KBM-7 (cell line): ENCODE measurements around the gene ADSL.
A peak's percentile ranks its signal among the peaks of the same experiment; 100 is the strongest.

Experiments used
- DNase-seq: peaks from one replicate; pipeline ENCODE4 v3.0.0-alpha.2; 2015
- in situ Hi-C: fragments of 300-500 bp; cut with MboI; formaldehyde crosslinking; loops from 2 replicates; pipeline ENCODE4 v1.14.3; 2020; ENCODE audit warnings: low sequenced_read_pairs, low pct_unique_long_range_greater_than_20kb, mixed read lengths

The ADSL gene

DNA sequence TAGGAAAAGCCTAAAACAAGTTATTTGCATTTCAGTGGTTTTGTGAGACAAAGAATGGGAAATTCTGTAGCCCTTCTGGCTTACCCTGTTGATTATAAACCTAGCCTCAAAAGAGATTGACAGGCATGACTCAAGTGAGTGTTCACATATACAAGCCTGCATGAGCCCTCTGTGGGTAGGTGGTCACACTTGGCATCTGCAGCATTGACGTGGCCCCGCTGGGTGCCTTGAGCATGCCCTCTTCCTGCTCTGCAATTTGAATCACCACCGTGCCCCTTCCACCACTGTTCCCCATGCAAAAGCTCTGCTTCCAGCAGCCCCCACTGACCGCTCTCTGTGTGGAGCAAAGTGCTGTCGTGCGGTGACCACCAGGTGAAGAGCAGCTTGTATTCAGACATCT, 21.0 kb upstream of the ADSL start:
- no peak for DNase-seq
- in situ Hi-C loops: loop anchor here (25.0 kb wide), 1 partner anchor 788 kb away; the partner anchor contains the start of gene RPS19BP1

- no peak for DNase-seq
- in situ Hi-C loops: loop anchor here (25.0 kb wide), 1 partner anchor 790 kb away; the partner anchor contains the start of gene RPS19BP1
Observed at GRCh38 chr22:40326905-40327735, 19.2 kb upstream of the ADSL start.

DNA sequence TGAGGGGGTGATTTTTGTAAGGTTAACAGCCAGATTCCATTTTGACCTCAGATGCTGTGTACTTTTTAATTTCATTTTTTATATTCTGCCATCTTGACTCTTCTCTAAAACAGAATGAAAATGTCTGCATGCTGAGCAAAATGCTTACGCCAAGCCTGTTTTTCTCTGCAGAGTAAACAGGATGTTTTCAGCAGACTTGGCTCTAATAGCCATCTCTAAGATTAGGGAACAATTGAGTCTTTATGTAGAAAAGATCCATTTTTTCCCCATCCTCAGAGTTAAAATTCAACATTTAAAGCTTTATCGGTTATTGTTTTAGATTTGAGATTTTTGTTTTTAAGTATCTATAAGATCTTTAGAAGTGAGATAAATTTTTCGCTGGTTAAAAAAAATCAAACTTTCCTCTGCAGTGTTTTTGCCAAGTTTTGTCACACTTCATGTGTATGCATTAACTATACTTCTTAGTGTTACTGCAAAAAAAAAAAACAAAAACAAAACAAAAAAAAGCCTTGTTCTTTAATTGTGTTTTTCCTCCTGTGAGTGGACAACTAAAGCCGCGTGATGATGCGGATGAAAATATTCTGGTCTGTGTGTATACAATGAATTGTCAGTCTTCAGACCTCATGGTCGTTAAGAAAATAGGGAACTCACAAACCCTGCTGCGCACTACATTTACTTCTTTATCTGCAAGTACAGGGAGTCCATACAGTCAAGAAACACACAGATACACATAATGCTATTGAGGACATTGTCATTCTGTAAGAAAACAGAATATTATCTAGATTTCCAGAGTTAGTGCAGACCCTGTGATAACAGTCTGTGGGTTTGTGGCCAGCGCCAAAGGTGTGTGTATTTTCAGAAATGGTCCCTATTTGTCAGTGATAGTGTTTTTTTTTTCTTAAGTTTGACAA, 17.5 kb upstream of the ADSL start:
- in situ Hi-C loops: loop anchor here (25.0 kb wide), 1 partner anchor 792 kb away; the partner anchor contains the start of gene RPS19BP1
- DNase-seq: peak; percentile 35

- no peak for DNase-seq
- in situ Hi-C loops: loop anchor here (25.0 kb wide), 1 partner anchor 792 kb away; the partner anchor contains the start of gene RPS19BP1
Observed at GRCh38 chr22:40329466-40329865, 16.8 kb upstream of the ADSL start.

DNA sequence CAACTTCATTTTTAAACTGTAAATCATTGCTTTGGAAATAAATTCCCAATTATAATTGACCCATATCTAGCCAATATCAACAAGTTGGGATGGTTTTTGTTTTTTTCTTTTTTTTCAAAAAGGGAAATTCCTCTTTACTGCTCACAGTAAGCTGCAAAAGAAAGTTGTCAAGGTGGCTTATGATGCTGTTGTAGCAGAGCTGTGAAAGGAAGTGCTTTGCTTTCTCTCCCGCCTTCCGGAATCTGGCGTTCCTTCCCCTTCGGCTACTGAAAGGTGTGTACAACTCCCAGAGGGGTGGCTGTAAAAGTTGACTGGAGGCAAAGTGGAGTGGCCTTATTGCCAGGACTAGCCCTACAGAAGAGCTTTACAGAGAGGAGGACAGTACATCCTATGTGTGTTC, 16.2 kb upstream of the ADSL start:
- no peak for DNase-seq
- in situ Hi-C loops: loop anchor here (25.0 kb wide), 1 partner anchor 793 kb away; the partner anchor contains the start of gene RPS19BP1

DNA sequence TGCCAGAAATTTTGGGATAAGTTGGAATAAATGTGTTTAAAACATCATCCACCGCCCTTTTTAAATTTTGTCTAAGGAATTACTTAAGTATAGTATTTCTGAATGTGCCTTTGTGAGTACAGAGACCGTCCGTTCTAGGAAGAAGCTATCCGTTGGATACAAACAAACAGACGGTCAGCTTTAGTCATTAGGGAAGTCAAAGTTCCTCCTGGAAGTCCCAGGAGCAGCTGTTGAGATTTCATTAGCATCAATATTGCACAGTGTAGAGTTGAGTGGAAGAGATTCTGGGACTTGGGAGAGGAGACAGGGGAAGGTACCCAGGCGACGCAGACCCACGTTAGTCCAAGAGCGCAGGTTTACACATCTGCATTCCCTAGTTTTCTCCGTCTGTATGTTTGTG, 15.7 kb upstream of the ADSL start:
- in situ Hi-C loops: loop anchor here (25.0 kb wide), 1 partner anchor 793 kb away; the partner anchor contains the start of gene RPS19BP1
- no peak for DNase-seq

DNA sequence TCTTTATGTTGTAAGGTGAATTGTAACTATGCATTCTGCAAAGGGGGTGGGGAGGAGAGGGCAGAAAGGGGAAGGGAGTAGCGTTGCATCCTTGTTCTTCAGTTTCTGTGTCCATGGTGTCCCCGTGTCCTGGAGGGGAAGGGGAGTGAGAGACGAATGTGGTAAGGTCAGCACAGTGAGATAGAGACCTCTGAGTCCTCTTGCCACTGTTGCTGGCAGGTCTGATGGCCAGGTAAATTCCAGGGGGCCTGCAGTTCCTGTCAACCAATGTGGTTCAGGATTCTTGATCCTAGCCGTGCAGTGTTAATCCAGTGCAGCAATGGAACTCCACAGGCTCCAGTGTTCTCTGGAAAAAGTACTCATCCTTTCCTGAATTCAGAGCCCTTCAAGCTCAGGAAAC, 14.6 kb upstream of the ADSL start:
- in situ Hi-C loops: loop anchor here (25.0 kb wide), 1 partner anchor 794 kb away; the partner anchor contains the start of gene RPS19BP1
- DNase-seq: no peak

DNA sequence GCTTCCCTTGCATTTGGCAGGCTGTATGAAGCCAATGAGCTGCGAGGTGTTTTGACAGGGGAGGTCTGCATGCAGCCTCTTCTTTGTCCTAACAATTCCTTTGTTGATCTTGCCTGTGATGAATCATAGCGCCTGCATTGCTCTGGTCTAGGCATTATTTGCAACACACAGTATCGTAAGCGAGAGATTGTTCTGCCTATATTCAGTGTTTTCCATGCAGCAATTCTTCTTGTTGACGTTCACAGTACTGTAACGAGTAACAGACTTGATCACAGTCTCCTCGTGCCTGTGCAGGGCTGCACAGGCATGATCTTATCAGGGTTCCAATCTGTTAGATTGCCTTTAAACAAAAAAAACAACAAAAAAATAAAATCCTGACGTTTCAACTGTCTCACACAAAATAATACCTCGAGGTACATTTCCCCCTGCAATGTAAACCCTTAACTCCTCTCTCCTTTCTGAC, 13.9 kb upstream of the ADSL start:
- in situ Hi-C loops: loop anchor here (25.0 kb wide), 1 partner anchor 795 kb away; the partner anchor contains the start of gene RPS19BP1
- DNase-seq: no peak

DNA sequence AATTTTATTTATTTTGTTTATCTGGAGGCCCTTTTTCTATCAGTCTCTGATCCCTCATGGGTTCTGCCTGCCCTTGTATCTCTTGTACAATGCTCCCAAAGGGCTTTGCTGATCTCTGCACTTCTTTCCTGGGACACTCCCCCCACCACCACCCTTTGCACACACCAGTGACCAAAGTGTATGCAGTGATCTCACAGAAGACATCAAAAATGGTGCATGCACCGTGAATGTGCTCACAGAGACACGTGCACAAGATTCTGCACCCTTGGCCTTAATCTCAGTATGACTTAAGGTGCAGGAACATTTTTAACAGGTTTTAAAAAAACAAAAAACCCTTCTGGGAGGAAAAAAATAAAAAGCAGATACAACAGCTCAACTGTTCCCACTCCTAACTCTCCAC, 12.2 kb upstream of the ADSL start:
- in situ Hi-C loops: loop anchor here (25.0 kb wide), 1 partner anchor 797 kb away; the partner anchor contains the start of gene RPS19BP1
- no peak for DNase-seq

- in situ Hi-C loops: loop anchor here (25.0 kb wide), 1 partner anchor 798 kb away; the partner anchor contains the start of gene RPS19BP1
- peak; percentile 67 for DNase-seq
Observed at GRCh38 chr22:40334899-40335298, 11.4 kb upstream of the ADSL start.

DNA sequence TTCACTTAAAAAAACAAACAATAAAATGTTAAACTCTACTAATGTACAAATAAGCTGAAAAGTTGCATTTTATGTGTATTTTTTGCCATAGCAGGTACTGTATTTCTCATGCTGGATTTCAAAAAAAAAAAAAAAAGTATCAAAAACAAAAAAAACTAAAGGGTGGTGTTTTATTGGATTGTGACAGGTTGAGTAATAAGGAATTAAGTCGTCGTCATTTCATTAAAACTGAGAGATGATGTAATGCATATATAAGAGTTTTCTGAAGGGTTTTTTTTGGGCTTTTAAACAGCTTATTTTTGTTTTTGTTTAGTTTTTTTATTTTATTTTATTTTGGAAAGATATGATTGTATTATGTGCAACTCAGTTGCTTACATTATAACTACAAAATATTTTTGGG, 10.9 kb upstream of the ADSL start:
- no peak for DNase-seq

GRCh38 chr22:40340044-40340443, 6.3 kb upstream of the ADSL start:
- no peak for DNase-seq
- in situ Hi-C loops: loop anchor here (25.0 kb wide), 1 partner anchor 803 kb away; the partner anchor contains the start of gene RPS19BP1

More for the DNA sequence above, 10.9 kb upstream of the ADSL start:
- in situ Hi-C loops: loop anchor here (25.0 kb wide), 1 partner anchor 798 kb away; the partner anchor contains the start of gene RPS19BP1

GRCh38 chr22:40341604-40342003, 4.7 kb upstream of the ADSL start:
- in situ Hi-C loops: loop anchor here (25.0 kb wide), 1 partner anchor 804 kb away; the partner anchor contains the start of gene RPS19BP1
- DNase-seq: no peak

DNA sequence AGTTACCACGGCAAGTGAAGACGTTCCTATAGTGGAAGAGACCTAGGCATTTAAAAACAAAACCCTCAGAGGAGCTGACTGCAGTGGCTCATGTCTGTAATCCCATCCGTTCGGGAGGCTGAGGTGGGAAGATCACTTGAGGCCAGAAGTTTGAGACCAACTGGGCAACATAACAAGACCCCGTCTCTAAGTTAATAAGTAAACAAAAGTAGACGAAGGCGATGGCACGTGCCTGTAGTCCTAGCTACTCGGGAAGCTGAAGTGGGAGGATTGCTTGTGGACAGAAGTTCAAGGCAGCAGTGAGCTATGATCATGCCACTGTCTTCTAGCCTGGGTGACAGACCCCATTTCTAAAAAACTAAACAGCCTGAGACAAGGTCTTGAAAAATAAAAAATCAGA, 3.8 kb upstream of the ADSL start:
- in situ Hi-C loops: loop anchor here (25.0 kb wide), 1 partner anchor 805 kb away; the partner anchor contains the start of gene RPS19BP1
- DNase-seq: no peak

DNA sequence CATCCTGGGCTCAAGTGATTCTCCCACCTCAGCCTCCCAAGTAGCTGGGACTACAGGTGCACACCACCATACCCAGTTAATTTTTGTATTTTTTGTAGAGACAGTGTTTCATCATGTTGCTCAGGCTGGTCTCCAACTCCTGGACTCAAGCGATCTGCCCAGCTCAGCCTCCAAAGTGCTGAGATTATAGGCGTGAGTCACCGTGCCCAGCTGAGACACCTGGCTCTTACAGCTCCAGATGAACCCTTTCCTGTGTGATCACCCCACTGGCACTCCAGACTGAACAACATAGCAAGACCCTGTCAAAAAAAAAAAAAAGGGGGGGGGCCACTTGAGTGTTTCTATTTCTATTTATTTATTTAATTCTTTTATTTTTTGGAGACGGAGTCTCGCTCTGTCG, 1.0 kb upstream of the ADSL start:
- in situ Hi-C loops: loop anchor here (25.0 kb wide), 1 partner anchor 808 kb away; the partner anchor contains the start of gene RPS19BP1
- no peak for DNase-seq

- in situ Hi-C loops: loop anchor here (25.0 kb wide), 1 partner anchor 808 kb away; the partner anchor contains the start of gene RPS19BP1
- no peak for DNase-seq
Observed at GRCh38 chr22:40345815-40346184, 500 bp upstream of the ADSL start.

DNA sequence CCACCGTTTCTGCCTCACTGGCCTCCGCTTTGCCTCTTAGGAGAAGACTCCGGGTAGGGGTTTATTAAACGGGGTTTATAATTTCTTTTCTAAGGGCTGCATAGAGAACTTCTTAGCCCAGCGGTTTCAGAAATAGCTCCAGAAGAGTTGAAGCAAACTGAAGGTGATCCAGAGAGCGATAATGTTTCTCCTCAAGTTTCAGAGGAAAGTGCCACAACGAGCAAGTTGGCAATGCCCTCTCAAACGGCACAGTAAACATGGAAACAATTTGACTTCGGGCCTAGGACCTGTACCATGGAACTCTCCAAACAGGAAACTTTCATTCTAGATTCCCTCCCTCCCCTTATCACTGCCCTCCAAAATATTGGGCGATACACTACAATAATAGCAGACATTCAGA, 1.0 kb downstream of the ADSL start:
- in situ Hi-C loops: loop anchor here (25.0 kb wide), 1 partner anchor 810 kb away; the partner anchor contains the start of gene RPS19BP1

DNA sequence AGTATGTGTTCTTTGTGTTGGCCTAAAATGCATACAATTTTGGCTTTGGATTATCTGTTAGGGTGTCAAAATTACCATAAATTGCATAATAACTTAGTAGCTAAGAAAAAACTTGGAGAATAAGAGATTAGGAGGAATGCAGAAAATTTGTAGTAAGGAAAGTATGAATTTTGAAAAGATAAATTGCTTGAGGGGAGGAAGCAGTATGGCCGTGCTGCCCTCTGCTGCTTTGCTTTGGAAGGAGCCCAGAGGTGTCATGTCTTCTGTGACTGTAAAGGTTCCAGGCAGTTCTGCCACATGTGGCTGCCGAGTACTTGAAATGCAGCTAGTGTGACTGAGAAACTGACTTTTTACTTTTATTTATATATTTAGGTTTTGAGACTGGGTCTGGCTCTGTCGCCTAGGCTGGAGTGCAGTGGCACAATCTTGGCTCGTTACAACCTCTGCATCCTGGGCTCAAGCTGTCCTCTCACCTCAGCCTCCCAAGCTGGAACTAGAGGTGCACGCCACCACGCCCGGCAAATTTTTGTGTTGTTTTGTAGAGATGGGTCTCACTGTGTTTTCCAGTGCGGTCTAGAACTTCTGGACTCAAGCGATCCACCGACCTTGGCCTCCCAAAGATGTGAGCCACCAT, 1.8 kb downstream of the ADSL start:
- in situ Hi-C loops: loop anchor here (25.0 kb wide), 1 partner anchor 811 kb away; the partner anchor contains the start of gene RPS19BP1
- peak; percentile 76 for DNase-seq

More for the DNA sequence above, 1.0 kb downstream of the ADSL start:
- DNase-seq: no peak
